ENCODE measurements around the gene FXYD6. TPM values are rescaled to one million over a fixed set of nuclear protein-coding genes. Genes with fewer than 3 reads are reported as not detected.
A peak's percentile ranks its signal among the peaks of the same experiment; 100 is the strongest.
"Not testable (repeated sequence)": the region's sequence is repeated elsewhere in the genome, so short reads cannot be mapped to it uniquely, and the experiment has no call there.

Gene FXYD6
- total RNA-seq, 4 donors from 2014 or later: 2.9 to 17.7 (median 5.4) TPM

DNA sequence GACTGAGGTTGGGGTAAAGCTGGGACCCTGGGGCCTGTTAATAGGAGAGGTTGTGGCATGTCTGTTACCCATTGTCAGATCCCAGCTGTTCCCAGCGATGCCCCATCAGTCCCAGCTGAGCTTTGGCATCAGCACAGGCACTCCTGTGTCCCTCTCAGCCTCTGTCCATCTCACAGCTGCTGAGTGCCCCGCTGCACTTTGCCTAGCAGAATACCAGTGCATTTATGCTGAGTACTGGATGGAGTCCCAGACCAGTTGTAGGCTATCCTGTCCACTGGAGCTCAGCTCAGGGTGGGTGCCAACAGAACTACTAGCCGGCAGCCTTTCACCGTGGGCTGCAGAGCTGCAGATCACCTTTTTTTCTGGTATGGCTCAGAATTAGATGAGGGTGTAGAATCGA is 9.9 kb downstream of the FXYD6 start:
- Histone ChIP-seq H3K27ac (no peak overlapping the region), H3K4me3 (no peak overlapping the region), H3K4me1 (peaks cover 8 to 23% of the 10 kb centered on the region in 2 donors), H3K27me3 (peaks cover 0 to 3% (median 3%) of the 10 kb centered on the region in 3 donors), H3K9me3 (no peaks in the 10 kb centered on the region), H3K36me3 (no peaks in the 10 kb centered on the region)
- no peak for DNase-seq
- no peak for ATAC-seq
- in situ Hi-C loops (cut with MboI; ENCODE audit: low sequenced_read_pairs in 4 of 4): no loop called here
- no peak for TF ChIP-seq CTCF (IDR thresholded peaks at IDR 0.05 in 4 of 5, conservative IDR thresholded peaks at IDR 0.05 in 1 of 5)
- no peak for TF ChIP-seq POLR2A (IDR thresholded peaks at IDR 0.05)
- intact Hi-C loops (cut with DNase I; ENCODE audit: low total_unique reads): no loop called here

- in situ Hi-C loops (cut with MboI; ENCODE audit: low sequenced_read_pairs in 4 of 4); ATAC-seq: not testable (repeated sequence)
Measured at GRCh38 chr11:117865546-117865945, 10.9 kb downstream of the FXYD6 start.

GRCh38 chr11:117863383-117863782 is 13.1 kb downstream of the FXYD6 start:
- H3K27me3 ChIP-seq: no peaks in the 10 kb centered on the region
- DNase-seq (no peak), ATAC-seq (no peak)
- H3K4me1 ChIP-seq: peaks cover 8 to 20% of the 10 kb centered on the region in 2 donors
- H3K4me3 ChIP-seq: no peak overlapping the region
- TF ChIP-seq POLR2A (IDR thresholded peaks at IDR 0.05) (no peak), CTCF (IDR thresholded peaks at IDR 0.05 in 4 of 5, conservative IDR thresholded peaks at IDR 0.05 in 1 of 5) (no peak)
- in situ Hi-C loops (cut with MboI; ENCODE audit: low sequenced_read_pairs in 4 of 4): no loop called here
- H3K27ac ChIP-seq: no peak overlapping the region
- no peaks in the 10 kb centered on the region for H3K36me3 ChIP-seq
- no peaks in the 10 kb centered on the region for H3K9me3 ChIP-seq
- intact Hi-C loops (cut with DNase I; ENCODE audit: low total_unique reads): no loop called here

More at GRCh38 chr11:117865546-117865945, 10.9 kb downstream of the FXYD6 start:
- H3K27ac ChIP-seq; H3K36me3 ChIP-seq; DNase-seq; H3K9me3 ChIP-seq; H3K4me3 ChIP-seq; intact Hi-C loops (cut with DNase I; ENCODE audit: low total_unique reads); H3K27me3 ChIP-seq: not testable (repeated sequence)
- H3K4me1 ChIP-seq: peaks cover 8 to 28% of the 10 kb centered on the region in 2 donors

GRCh38 chr11:117862753-117863152 is 13.7 kb downstream of the FXYD6 start:
- ATAC-seq (no peak), DNase-seq (no peak)
- in situ Hi-C loops (cut with MboI; ENCODE audit: low sequenced_read_pairs in 4 of 4): no loop called here
- Histone ChIP-seq H3K4me3 (no peak overlapping the region), H3K4me1 (peaks cover 8 to 24% of the 10 kb centered on the region in 2 donors), H3K27me3 (no peaks in the 10 kb centered on the region), H3K9me3 (no peaks in the 10 kb centered on the region), H3K36me3 (no peaks in the 10 kb centered on the region), H3K27ac (peak overlapping the region; percentile 71 to 78 (median 74))
- TF ChIP-seq CTCF (IDR thresholded peaks at IDR 0.05 in 4 of 5, conservative IDR thresholded peaks at IDR 0.05 in 1 of 5): no peak
- TF ChIP-seq POLR2A (IDR thresholded peaks at IDR 0.05): no peak
- intact Hi-C loops (cut with DNase I; ENCODE audit: low total_unique reads): no loop called here

GRCh38 chr11:117862019-117862725 is 14.3 kb downstream of the FXYD6 start:
- Histone ChIP-seq H3K4me3 (peak overlapping the region in 1 of 4 donors; percentile 9), H3K9me3 (no peaks in the 10 kb centered on the region), H3K27me3 (no peaks in the 10 kb centered on the region), H3K27ac (peak overlapping the region; percentile 71 to 78 (median 74)), H3K36me3 (no peaks in the 10 kb centered on the region), H3K4me1 (peaks cover 8 to 24% of the 10 kb centered on the region in 2 donors)
- DNase-seq (peak in 1 of 2 donors; percentile 31), ATAC-seq (peak in 1 of 2 donors; percentile 50)
- intact Hi-C loops (cut with DNase I; ENCODE audit: low total_unique reads): no loop called here
- in situ Hi-C loops (cut with MboI; ENCODE audit: low sequenced_read_pairs in 4 of 4): no loop called here
- TF ChIP-seq CTCF (IDR thresholded peaks at IDR 0.05 in 4 of 5, conservative IDR thresholded peaks at IDR 0.05 in 1 of 5) (no peak), POLR2A (IDR thresholded peaks at IDR 0.05) (no peak)

All from gastrocnemius medialis (tissue), 4 donors.